ENCODE measurements around the gene DIP2A.

DNA sequence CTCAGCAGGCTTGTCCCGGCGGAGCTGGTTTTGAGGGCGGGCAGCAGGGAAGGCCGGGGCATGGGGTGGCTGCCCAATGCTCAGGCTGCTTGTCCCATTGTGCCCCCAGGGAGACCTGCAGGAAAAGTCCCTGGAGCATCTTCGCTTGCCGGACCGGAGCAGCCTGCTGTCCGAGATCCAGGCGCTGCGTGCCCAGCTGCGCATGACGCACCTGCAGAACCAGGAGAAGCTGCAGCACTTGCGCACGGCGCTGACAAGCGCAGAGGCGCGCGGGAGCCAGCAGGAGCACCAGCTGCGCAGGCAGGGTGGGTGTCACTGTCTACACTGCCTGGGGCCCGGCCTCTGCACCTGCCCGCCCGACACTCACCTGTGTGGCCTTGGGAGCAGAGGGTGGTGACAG, 30.4 kb upstream of the DIP2A start:
- TF ChIP-seq, protein P1, sequence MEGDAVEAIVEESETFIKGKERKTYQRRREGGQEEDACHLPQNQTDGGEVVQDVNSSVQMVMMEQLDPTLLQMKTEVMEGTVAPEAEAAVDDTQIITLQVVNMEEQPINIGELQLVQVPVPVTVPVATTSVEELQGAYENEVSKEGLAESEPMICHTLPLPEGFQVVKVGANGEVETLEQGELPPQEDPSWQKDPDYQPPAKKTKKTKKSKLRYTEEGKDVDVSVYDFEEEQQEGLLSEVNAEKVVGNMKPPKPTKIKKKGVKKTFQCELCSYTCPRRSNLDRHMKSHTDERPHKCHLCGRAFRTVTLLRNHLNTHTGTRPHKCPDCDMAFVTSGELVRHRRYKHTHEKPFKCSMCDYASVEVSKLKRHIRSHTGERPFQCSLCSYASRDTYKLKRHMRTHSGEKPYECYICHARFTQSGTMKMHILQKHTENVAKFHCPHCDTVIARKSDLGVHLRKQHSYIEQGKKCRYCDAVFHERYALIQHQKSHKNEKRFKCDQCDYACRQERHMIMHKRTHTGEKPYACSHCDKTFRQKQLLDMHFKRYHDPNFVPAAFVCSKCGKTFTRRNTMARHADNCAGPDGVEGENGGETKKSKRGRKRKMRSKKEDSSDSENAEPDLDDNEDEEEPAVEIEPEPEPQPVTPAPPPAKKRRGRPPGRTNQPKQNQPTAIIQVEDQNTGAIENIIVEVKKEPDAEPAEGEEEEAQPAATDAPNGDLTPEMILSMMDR (IDR thresholded peaks at IDR 0.05), result no peak
- TF ChIP-seq EP300 (IDR thresholded peaks at IDR 0.05) (no peak), POLR2A (IDR thresholded peaks at IDR 0.05) (no peak), POLR2AphosphoS5 (IDR thresholded peaks at IDR 0.05) (no peak)

Data from gastroesophageal sphincter (tissue), 3 donors.